22Rv1 (cell line): ENCODE measurements around the gene EBPL.
A peak's percentile ranks its signal among the peaks of the same experiment; 100 is the strongest.

Source experiments
- H3K27ac ChIP-seq: fragments of 450-650 bp; 2 replicates; pipeline ENCODE4 v1.5.1; 2017
- ZFX ChIP-seq: fragments of 450-650 bp; IDR thresholded peaks from 2 replicates; pipeline ENCODE4 v1.6.1; 2017; ENCODE audit warnings: antibody characterized with exemption, borderline replicate concordance
- TF ChIP-seq, protein P1 (sequence below): fragments of 450-650 bp; IDR thresholded peaks from 2 replicates; pipeline ENCODE4 v1.5.1; 2017; ENCODE audit warnings: mild to moderate bottlenecking

The EBPL gene

DNA sequence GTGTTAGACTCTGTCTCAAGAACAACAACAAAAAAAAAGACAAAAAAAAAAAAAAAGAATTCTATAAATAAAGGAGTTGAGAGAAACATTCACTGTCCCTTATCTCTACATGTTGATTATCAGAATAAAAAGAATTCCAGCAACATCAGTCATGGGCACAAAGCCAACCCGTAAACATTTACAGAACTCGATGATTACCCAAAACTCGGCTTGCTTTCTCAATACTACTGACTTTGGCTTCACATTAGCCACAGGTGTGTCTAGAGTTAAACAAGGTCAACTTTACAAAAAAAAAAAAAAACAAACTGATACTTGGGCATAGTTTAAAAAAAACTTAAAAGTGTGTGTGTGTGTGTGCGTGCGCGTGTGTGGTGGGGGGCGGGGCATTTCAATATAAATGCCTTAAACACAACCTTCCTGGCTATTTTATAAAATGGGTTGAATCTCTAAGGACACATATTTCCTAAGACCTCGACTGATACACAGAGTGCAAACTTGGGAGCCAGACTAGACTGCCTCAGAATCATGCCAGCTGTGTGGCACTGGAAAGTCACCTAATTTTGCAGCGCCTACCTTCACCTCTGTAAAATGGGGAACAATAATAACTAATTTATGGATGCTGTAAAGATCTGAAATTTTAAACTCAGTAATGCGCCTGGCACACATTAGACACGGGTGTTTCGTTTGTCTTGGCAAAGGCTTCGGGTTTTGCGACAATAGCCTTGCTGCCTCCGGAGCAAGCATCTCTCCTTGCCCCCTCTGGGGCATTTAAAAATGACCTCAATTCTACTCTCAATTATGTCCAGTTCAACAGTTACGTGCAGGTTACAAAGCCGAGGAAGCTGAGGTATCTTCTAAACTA, 922 bp downstream of the EBPL start:
- H3K27ac ChIP-seq = peak overlapping the region; percentile 77
- TF ChIP-seq, protein P1, sequence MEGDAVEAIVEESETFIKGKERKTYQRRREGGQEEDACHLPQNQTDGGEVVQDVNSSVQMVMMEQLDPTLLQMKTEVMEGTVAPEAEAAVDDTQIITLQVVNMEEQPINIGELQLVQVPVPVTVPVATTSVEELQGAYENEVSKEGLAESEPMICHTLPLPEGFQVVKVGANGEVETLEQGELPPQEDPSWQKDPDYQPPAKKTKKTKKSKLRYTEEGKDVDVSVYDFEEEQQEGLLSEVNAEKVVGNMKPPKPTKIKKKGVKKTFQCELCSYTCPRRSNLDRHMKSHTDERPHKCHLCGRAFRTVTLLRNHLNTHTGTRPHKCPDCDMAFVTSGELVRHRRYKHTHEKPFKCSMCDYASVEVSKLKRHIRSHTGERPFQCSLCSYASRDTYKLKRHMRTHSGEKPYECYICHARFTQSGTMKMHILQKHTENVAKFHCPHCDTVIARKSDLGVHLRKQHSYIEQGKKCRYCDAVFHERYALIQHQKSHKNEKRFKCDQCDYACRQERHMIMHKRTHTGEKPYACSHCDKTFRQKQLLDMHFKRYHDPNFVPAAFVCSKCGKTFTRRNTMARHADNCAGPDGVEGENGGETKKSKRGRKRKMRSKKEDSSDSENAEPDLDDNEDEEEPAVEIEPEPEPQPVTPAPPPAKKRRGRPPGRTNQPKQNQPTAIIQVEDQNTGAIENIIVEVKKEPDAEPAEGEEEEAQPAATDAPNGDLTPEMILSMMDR = no peak
- TF ChIP-seq ZFX = no peak

DNA sequence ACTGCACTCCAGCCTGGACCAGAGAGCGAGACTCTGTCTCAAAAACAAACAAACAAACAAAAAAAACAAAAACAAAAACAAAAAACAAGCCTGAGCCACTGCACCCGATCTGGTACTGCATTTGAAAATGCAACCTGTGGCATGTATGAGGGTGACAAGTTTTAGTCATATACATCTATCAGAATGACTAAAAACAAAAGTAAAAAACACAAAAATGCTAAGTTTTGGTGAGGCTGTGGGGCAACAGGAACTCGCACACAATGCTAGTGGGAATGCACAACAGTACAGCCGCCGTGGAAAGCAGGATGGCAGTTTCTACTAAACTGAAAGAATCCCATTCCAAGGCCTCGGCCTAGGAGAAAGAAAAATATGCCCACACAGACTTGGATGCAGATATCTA, 7.8 kb downstream of the EBPL start:
- H3K27ac ChIP-seq = no peak overlapping the region
- no peak for TF ChIP-seq ZFX
- TF ChIP-seq, protein P1 = no peak

DNA sequence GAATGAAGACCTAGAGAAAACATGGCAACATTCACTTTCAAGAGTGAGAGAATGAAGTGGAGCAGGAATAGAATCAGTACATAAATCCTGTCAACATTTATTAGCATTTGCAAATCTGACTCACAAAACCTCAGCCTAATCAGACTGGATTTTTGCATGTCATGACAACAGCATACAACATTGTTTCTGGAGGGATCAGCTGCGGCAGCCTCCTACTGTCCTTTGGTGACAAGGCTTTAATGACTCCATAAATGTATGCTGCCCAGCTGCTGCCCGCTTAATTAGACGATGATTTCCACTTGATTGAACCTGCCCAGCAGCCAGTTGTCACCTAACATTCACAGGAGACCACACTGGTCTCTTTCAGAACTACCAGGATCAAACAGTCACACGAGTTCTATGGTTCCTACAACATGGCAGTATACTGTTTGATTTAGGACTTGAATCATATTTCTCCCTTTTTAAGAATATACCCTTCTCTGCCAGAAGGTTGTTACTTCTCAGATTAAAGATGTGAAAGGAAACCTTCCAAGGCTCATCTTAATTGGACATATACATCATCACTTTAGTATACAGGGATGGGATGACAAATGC, 9.3 kb downstream of the EBPL start:
- no peak overlapping the region for H3K27ac ChIP-seq
- no peak for TF ChIP-seq ZFX
- TF ChIP-seq, protein P1 = no peak

DNA sequence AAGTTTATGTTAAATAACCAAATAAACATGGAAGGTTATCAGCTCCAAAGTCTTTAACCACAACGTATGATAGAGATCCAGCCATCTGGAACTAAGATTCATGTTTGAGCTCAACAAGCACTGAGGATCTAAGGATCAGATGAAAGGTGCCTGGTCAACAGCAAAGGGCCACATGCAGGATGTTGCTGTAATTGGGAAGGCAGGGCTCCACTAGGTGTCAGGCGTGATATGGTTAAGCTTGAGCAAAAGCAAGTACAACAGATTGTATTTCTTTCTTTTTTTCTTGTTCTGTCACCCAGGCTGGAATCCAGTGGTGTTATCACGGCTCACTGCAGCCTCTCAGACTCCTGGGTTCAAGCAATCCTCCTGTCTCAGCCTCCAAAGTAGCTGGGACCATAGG, 12.0 kb downstream of the EBPL start:
- TF ChIP-seq, protein P1 = no peak; the same call in 1 of the 2 replicates
- no peak for TF ChIP-seq ZFX
- no peak overlapping the region for H3K27ac ChIP-seq

DNA sequence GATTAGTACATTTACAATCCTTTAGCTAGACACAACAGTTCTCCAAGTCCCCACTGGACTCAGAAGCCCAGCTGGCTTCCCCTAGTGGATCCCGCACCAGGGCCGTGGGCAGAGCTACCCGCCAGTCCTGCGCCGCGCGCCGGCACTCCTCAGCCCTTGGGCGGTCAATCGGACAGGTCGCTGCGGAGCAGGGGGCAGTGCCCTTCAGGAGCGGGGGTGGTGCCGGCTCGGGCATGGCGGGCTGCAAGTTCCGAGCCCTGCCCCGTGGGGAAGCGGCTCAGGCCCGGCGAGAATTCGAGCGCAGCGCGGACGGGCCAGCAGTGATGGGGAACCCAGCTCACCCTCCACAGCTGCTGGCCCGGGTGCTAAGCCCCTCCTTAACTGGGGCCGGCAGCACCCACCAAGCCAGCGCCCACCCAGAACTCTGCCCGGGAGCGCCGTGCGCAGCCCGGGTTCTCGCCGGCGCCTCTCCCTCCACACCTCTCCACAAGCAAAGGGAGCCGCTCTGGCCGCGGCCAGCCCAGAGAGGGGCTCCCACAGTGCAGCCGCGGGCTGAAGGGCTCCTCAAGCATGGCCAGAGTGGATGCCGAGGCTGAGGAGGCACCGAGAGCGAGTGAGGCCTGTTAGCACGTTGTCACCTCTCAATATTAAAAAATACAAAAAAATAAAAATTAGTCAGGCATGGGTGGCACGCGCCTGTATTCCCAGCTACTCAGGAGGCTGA, 12.9 kb downstream of the EBPL start:
- H3K27ac ChIP-seq = no peak overlapping the region

DNA sequence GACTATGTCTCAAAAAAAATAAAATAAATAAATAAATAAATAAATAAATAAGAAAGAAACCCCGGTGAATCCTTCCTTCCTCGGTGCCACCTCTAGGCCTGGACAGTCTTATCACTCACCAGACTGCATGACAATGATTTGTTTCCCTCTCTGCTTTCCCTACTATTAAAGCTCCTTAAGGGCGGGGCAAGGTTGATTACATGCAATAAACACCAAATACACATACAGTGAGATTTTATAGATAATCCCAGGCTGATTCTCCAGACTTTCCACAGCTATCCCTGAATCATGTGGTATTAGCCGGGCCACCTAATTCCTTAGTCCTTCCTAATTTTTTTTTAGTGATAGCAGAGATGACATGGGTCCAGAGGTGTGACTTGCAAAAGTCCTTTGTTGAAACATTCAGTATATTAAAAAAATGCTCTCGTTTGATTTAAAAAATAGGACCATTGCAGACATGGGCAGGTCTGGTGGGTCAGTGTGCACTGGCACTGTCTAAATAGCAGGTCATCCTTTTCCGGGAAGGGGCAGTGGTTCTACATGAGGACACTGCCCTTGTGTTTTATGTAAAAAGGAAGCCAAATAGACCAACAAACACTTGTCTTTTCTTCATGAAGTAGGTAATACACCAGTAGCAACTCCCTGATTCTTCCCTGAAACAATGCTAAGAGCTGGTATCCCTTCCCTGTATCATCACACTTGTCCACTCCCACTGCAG, 14.5 kb downstream of the EBPL start:
- TF ChIP-seq, protein P1 = no peak
- no peak for TF ChIP-seq ZFX
- H3K27ac ChIP-seq = no peak overlapping the region

More for the DNA sequence above, 12.9 kb downstream of the EBPL start:
- TF ChIP-seq, protein P1 = no peak
- TF ChIP-seq ZFX = no peak
